H1 (cell line): ENCODE data around the gene COL4A3.

Source experiments
- CREB1 ChIP-seq: IDR thresholded peaks from 2 replicates; pipeline ENCODE4 v1.6.1; 2012; ENCODE audit warnings: inconsistent platforms
- EP300 ChIP-seq, 2 experiments: IDR thresholded peaks; 1 replicate in 1 of 2; 2 replicates in 1 of 2; pipeline ENCODE4 v1.6.1; 2011 to 2012; ENCODE audit warnings: low read depth in 2 of 2, low read length in 2 of 2, mild to moderate bottlenecking in 2 of 2, borderline replicate concordance in 1 of 2, inconsistent platforms in 1 of 2, moderate library complexity in 1 of 2
- HDAC6 ChIP-seq: IDR thresholded peaks from one replicate; pipeline ENCODE4 v1.7.1; 2012; ENCODE audit warnings: low read depth, mild to moderate bottlenecking, inconsistent platforms, low read length, moderate library complexity
- SP2 ChIP-seq: IDR thresholded peaks from 2 replicates; pipeline ENCODE4 v1.6.1; 2012; ENCODE audit warnings: mild to moderate bottlenecking, low read length, inconsistent platforms
- YY1 ChIP-seq: IDR thresholded peaks from 2 replicates; pipeline ENCODE4 v1.6.1; 2011; ENCODE audit warnings: low read depth, mild to moderate bottlenecking, low read length

- TF ChIP-seq SP2 (no peak), HDAC6 (no peak), YY1 (no peak), EP300 (IDR thresholded peaks at IDR 0.05; ENCODE audit: borderline replicate concordance in 1 of 2, low read depth in 2 of 2, low read length in 2 of 2) (no peak), CREB1 (no peak)
Measured at GRCh38 chr2:227280895-227281294, 116.5 kb downstream of the COL4A3 start.
